OCI-LY7 (cell line): ENCODE data around the gene RNFT2. TPM values are rescaled to one million over a fixed set of nuclear protein-coding genes. Genes with fewer than 3 reads are reported as not detected.

Source experiments
- BruUV-seq: library from RNA; stranded (reverse); fragments of 400-500 nt; replicated peaks from 2 replicates; lab custom pipeline; 2021; lab: Mats Ljungman, UMichigan
- CTCF ChIA-PET: fragments of 300-600 bp; sonication (Branson Sonifier 250); formaldehyde crosslinking; loops from one replicate; lab custom pipeline; 2022; ENCODE audit warnings: antibody characterized with exemption; ENCODE audit not compliant: unreplicated experiment; lab: Charles Lee
- POLR2A ChIA-PET: fragments of 300-600 bp; sonication (Branson Sonifier 250); formaldehyde crosslinking; loops from one replicate; lab custom pipeline; 2022; ENCODE audit warnings: antibody characterized with exemption; lab: Charles Lee
- DNase-seq: peaks from one replicate; pipeline ENCODE4 v3.0.0-alpha.2; 2015; ENCODE audit warnings: low spot score
- H2AFZ ChIP-seq: fragments of 200-600 bp; sonication (generic), shearing (Covaris generic); 2 replicates; pipeline ENCODE4 v1.6.1; 2014; ENCODE audit warnings: mild to moderate bottlenecking, antibody characterized with exemption, low read length, moderate library complexity
- H3K27ac ChIP-seq: fragments of 200-600 bp; sonication (generic); 2 replicates; pipeline ENCODE4 v1.5.1; 2014; ENCODE audit warnings: mixed run types, low read depth, mild to moderate bottlenecking, moderate library complexity, low read length, inconsistent platforms; ENCODE audit not compliant: poor library complexity, severe bottlenecking
- H3K36me3 ChIP-seq: fragments of 200-600 bp; sonication (generic); 2 replicates; pipeline ENCODE4 v1.6.1; 2014; ENCODE audit warnings: mild to moderate bottlenecking, antibody characterized with exemption, low read length, moderate library complexity, mixed read lengths; ENCODE audit not compliant: insufficient read depth
- H3K4me1 ChIP-seq: fragments of 200-600 bp; sonication (generic); 2 replicates; pipeline ENCODE4 v1.5.1; 2014; ENCODE audit warnings: mild to moderate bottlenecking, low read length; ENCODE audit not compliant: insufficient read depth, poor library complexity, severe bottlenecking
- H3K4me2 ChIP-seq: fragments of 200-600 bp; sonication (generic); 2 replicates; pipeline ENCODE4 v1.6.1; 2014; ENCODE audit warnings: mild to moderate bottlenecking, low read length
- H3K4me3 ChIP-seq: fragments of 200-600 bp; sonication (generic); 2 replicates; pipeline ENCODE4 v1.5.1; 2014; ENCODE audit warnings: mild to moderate bottlenecking, low read depth, low read length; ENCODE audit not compliant: poor library complexity, severe bottlenecking
- H3K79me2 ChIP-seq: fragments of 200-600 bp; sonication (generic); 2 replicates; pipeline ENCODE4 v1.6.1; 2016; ENCODE audit warnings: low read depth, mild to moderate bottlenecking, low read length, moderate library complexity, mixed read lengths; ENCODE audit not compliant: insufficient read depth
- H3K9me2 ChIP-seq: fragments of 200-600 bp; sonication (generic); 2 replicates; pipeline ENCODE4 v1.6.1; 2016; ENCODE audit warnings: mild to moderate bottlenecking, low read length, mixed read lengths; ENCODE audit not compliant: insufficient read depth
- H3K9me3 ChIP-seq: fragments of 200-600 bp; sonication (generic); 2 replicates; pipeline ENCODE4 v1.6.1; 2014; ENCODE audit warnings: mild to moderate bottlenecking, mixed run types, low read length, mixed read lengths
- H4K20me1 ChIP-seq: fragments of 200-600 bp; sonication (generic); 2 replicates; pipeline ENCODE4 v1.6.1; 2014; ENCODE audit warnings: mild to moderate bottlenecking, antibody characterized with exemption, low read length, moderate library complexity, mixed read lengths; ENCODE audit not compliant: insufficient read depth
- CTCF ChIP-seq: fragments of 200-600 bp; sonication (generic); conservative IDR thresholded peaks from 2 replicates; pipeline ENCODE4 v1.5.1; 2014; ENCODE audit warnings: mild to moderate bottlenecking, antibody characterized with exemption, low read length, moderate library complexity, mixed read lengths
- EZH2phosphoT487 ChIP-seq: fragments of 200-600 bp; sonication (generic); IDR thresholded peaks from 2 replicates; pipeline ENCODE4 v1.6.1; 2018; ENCODE audit warnings: low read depth, borderline replicate concordance, mild to moderate bottlenecking, mixed run types, antibody characterized with exemption, low read length, moderate library complexity, mixed read lengths
- intact Hi-C: fragments of 100-400 bp; cut with micrococcal nuclease; formaldehyde crosslinking; loops from one replicate; pipeline ENCODE4 v1.10.0; 2022; ENCODE audit not compliant: unreplicated experiment
- total RNA-seq, 2 experiments: library from RNA; depleted of rRNA in 1 of 2; stranded (reverse); fragments of >200 nt in 1 of 2; shearing (Covaris generic) in 1 of 2; gene quantifications; 2 replicates each; pipeline ENCODE4 v1.2.3, GENCODE V29; 2014 to 2022

RNFT2 gene
- total RNA-seq, 2 experiments from 2014 or later: 40.2 to 62.2 TPM

DNA sequence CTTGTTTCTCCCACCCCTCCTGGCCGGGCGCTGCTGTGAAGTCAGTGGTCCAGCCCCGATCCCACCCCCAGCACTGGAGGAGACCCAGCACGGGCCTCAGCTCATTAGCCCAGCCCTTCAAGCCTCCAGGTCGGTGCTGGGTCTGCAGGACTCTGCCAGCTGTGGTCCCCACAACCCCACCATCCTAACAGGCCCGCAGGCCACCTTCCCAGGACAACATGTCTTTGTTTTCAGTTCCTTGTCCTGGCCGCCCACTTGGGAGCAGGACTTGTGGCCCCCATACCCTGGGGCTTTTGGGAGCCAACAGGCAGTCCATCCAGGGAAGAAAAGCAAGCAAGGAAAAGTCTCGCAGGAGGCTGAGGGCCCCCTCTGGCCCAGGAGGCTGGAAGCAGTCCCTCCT lies 83.2 kb downstream of the RNFT2 start:
- Histone ChIP-seq H2AFZ (no peak overlapping the region), H3K79me2 (no peaks in the 10 kb centered on the region; the same call in 1 of the 2 replicates), H3K9me2 (no peaks in the 10 kb centered on the region), H3K36me3 (peaks cover 27% of the 10 kb centered on the region), H3K4me2 (no peak overlapping the region), H3K4me3 (no peak overlapping the region), H4K20me1 (no peaks in the 10 kb centered on the region), H3K4me1 (peaks cover 35% of the 10 kb centered on the region), H3K9me3 (no peaks in the 10 kb centered on the region), H3K27ac (no peak overlapping the region)
- intact Hi-C loops: no loop called here
- POLR2A ChIA-PET: interaction anchor here (0.6 kb wide), 1 partner anchor 112 kb away, joined by 4 read pairs; no protein-coding TSS in a partner anchor
- no TSS peak for BruUV-seq
- no peak for TF ChIP-seq EZH2phosphoT487
- no peak for TF ChIP-seq CTCF
- DNase-seq: no peak
- CTCF ChIA-PET: no interaction called here

- DNase-seq: no peak
- TF ChIP-seq EZH2phosphoT487 (no peak), CTCF (no peak)
- peaks cover 38% of the 10 kb centered on the region for H3K36me3 ChIP-seq
- no TSS peak for BruUV-seq
- H3K4me3 ChIP-seq: no peak overlapping the region
- CTCF ChIA-PET: no interaction called here
- no peak overlapping the region for H3K27ac ChIP-seq
- H3K9me2 ChIP-seq: no peaks in the 10 kb centered on the region
- POLR2A ChIA-PET: interaction anchor here (0.6 to 1.8 kb wide), 4 partner anchors 9 to 267 kb away, joined by 3 to 4 read pairs (median 3); no protein-coding TSS in a partner anchor
- H4K20me1 ChIP-seq: no peaks in the 10 kb centered on the region
- no peaks in the 10 kb centered on the region for H3K79me2 ChIP-seq
- no peaks in the 10 kb centered on the region for H3K4me1 ChIP-seq
- no peaks in the 10 kb centered on the region for H3K9me3 ChIP-seq
- intact Hi-C loops: no loop called here
- no peak overlapping the region for H3K4me2 ChIP-seq
- no peak overlapping the region for H2AFZ ChIP-seq
Measured at GRCh38 chr12:116827432-116827831, 89.3 kb downstream of the RNFT2 start.

GRCh38 chr12:116832353-116832752 lies 94.2 kb downstream of the RNFT2 start:
- TF ChIP-seq EZH2phosphoT487: no peak
- no peak for TF ChIP-seq CTCF
- no peak overlapping the region for H3K4me2 ChIP-seq
- peaks cover 2% of the 10 kb centered on the region for H3K4me1 ChIP-seq
- no peak overlapping the region for H3K4me3 ChIP-seq
- H3K9me3 ChIP-seq: no peaks in the 10 kb centered on the region
- H3K79me2 ChIP-seq: no peaks in the 10 kb centered on the region
- ChIA-PET CTCF (interaction anchor here (1.5 kb wide), 1 partner anchor 14 kb away, joined by 5 read pairs; no protein-coding TSS in a partner anchor), POLR2A (interaction anchor here (0.5 to 0.6 kb wide), 2 partner anchors 25 to 287 kb away, joined by 4 to 5 read pairs; no protein-coding TSS in a partner anchor)
- no peak for DNase-seq
- H3K9me2 ChIP-seq: no peaks in the 10 kb centered on the region
- H3K27ac ChIP-seq: no peak overlapping the region
- peaks cover 44% of the 10 kb centered on the region for H3K36me3 ChIP-seq
- no peaks in the 10 kb centered on the region for H4K20me1 ChIP-seq
- no TSS peak for BruUV-seq
- no peak overlapping the region for H2AFZ ChIP-seq
- intact Hi-C loops: no loop called here
